NCI-H146 (cell line): ENCODE data around the gene STX2.
A peak's percentile ranks its signal among the peaks of the same experiment; 100 is the strongest.
"Not testable (repeated sequence)": the region's sequence is repeated elsewhere in the genome, so short reads cannot be mapped to it uniquely, and the experiment has no call there.

Experiments
- DNase-seq: peaks from one replicate; lab custom pipeline; 2025; lab: John Stamatoyannopoulos, UW

The STX2 gene

GRCh38 chr12:130870442-130871285 lies 31.6 kb upstream of the STX2 start:
- DNase-seq: peak; percentile 25

- no peak for DNase-seq
Observed at GRCh38 chr12:130868412-130868811, 29.4 kb upstream of the STX2 start.

DNA sequence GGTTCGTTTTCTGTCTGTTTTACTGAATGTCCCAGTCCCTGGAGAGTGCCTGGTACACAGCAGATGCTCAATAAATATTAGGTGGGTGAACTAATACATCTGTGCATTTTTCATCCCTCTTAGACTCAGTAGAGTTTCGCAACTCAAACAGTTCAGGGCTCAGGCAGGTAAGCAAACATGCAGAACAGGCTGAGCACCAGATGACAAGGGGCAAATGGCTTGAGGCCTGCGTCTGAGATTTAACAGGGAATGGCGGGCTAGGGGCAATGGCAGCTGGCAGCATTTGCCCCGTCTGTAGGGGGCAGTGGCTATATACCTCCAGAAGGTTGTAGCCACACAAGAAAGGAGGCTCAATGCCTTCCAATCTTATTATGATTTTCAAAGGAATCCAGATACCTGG lies 24.2 kb upstream of the STX2 start:
- DNase-seq: no peak

DNA sequence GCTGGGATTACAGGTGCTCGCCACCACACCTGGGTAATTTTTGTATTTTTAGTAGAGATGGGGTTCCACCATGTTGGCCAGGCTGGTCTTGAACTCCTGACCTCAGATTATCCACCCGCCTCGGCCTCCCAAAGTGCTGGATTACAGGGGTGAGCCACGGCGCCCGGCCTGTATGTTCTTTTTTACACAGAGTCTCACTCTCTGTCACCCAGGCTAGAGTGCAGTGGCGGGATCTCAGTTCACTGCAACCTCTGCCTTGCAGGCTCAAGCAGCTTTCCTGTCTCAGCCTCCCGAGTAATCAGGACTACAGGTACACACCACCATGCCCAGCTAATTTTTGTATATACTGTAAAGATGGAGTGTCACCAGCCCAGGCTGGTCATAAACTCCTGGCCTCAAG lies 23.7 kb upstream of the STX2 start:
- not testable (repeated sequence) for DNase-seq

- no peak for DNase-seq
Observed at GRCh38 chr12:130862161-130862560, 23.1 kb upstream of the STX2 start.

GRCh38 chr12:130860311-130860710 lies 21.3 kb upstream of the STX2 start:
- DNase-seq: no peak

DNA sequence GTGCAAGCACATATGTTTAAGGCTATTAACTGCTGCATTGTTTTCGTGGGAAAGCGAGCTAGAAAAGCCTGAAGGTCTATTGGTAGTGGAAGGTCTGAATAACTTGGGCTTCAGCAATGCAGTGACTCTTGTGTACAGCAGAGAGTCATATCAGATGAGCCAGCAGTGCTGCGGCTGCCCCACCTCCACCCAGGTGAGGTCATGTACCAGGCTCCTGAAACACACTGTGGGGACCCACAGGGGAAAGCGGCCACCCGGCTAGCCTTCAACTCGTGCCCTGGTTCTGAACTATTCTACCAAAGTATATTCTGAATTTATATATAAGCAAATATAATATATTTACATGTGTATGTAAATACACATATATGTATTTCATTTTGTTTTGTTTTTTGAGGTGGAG lies 20.1 kb upstream of the STX2 start:
- no peak for DNase-seq

GRCh38 chr12:130858084-130858483 lies 19.0 kb upstream of the STX2 start:
- DNase-seq: no peak

- DNase-seq: no peak
Observed at GRCh38 chr12:130856088-130856487, 17.0 kb upstream of the STX2 start.

- DNase-seq: no peak
Observed at GRCh38 chr12:130850418-130851021, 11.5 kb upstream of the STX2 start.

GRCh38 chr12:130849561-130850417 lies 10.7 kb upstream of the STX2 start:
- DNase-seq: peak; percentile 20

DNA sequence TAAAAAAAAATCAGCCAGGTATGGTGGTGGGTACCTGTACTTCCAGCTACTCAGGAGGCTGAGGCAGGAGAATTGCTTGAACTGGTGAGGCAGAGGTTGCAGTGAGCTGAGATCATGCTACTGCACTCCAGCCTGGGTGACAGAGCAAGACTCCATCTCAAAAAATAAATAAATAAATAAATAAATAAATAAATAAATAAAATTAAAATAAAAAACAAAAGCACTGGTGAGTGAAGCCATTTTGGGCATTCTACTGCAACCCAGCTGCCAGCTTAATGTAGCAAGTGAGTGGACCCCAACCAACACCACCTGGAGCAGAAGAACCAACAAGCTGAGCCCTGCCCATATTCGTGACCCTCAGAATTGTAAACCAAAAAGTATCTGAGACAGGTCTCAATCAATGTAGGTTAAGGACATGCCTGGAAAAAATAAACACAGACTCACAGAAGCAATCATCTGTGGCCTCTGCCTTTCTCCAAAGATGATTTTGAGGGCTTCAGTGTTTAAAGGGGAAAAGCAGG lies 9.8 kb upstream of the STX2 start:
- not testable (repeated sequence) for DNase-seq

GRCh38 chr12:130848105-130848504 lies 9.1 kb upstream of the STX2 start:
- DNase-seq: not testable (repeated sequence)

DNA sequence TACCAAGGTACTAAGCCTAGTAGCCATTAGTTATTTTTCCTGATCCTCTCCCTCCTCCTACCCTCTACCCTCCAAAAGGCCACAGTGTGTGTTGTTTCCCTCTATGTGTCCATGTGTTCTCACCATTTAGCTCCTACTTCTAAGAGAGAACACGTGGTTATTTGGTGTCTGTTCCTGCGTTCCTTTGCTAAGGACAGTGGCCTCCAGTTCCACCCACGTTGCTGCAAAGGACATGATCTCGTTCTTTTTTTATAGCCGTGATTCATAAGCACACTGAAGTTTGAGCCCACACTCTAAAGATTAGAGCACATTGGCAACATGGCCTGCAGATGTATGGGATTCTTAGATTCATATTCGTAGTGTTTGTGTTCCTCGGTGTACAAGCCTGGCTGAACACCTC lies 8.1 kb upstream of the STX2 start:
- no peak for DNase-seq

DNA sequence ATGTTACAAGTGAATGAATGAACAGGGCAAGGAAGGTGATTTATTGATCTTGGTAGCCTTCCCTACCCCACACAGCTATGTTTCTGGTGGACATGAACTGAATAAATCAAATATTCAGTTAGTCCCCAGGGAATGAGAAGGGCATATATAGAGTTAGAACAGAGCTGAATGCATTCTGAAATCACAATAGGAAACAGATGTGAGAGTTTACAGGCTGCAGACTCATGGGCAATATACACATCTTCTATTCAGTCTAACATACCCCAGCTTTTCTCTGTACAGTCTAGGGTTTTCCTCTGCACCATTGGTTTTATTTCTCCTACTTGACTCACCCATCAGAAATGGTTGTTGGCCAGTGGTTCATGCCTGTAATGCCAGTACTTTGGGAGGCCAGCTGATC lies 7.3 kb upstream of the STX2 start:
- no peak for DNase-seq

DNA sequence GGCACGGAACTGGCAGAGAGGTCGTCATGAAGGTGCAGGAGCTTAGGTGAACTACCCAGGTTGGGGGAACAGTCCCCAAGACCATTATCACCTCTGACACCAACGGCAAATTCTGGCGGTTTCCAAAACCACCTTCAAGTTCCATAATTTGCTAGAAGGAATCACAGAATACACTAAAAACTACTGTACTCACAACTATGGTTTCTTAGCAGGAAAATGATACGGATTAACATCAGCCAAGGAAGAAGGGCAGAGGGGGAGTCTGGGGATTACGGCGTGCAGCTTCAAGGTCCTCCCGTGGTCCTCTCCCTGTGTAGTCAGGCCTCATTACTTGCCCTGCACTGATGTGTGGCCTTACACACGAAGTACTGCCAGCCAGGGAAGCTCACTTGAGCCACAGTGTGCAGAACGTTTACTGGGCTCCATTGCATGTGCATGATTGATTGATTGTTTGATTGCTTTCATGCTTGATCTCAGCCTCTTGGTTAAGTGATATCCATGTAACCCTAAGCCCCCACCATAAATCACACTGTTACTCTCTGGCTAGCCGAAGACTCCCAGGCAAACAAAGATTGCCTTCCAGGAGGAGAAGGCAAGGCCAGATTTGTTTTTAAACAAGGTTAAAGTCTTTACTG lies 837 bp upstream of the STX2 start:
- no peak for DNase-seq

DNA sequence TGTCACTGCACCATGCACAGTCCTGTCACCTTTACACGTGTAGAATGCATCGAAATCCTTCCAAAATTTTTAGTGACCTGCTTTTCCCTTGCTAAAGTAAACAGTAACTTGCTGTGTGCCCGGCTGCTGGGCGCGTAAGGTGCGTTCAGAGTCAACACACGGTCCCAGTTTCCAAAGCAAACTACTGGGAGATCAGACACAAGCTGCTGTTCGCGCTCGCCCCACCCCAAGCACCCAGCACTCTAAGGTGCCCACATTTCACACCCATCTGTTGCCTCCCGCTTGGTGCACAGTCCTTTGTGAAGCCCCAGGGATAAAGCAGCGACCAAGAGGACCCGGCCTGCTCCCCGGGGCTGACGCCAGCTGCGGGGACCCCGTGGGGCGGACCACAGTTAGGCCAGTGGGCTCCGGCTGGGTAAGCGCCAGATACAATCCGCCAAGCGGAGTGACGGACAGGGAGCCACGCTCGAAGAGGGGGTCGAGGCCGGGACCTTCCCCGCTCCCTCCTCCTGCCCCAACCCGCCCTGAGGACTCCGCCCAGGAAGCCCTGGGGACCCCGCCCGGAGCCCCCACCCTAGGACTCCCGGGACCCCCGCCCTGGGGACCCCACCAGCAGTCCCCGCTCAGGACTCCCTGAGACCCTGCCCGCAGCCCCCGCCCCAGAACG lies 633 bp downstream of the STX2 start:
- DNase-seq: peak; percentile 66

- DNase-seq: no peak
Observed at GRCh38 chr12:130835436-130835835, 3.6 kb downstream of the STX2 start.

DNA sequence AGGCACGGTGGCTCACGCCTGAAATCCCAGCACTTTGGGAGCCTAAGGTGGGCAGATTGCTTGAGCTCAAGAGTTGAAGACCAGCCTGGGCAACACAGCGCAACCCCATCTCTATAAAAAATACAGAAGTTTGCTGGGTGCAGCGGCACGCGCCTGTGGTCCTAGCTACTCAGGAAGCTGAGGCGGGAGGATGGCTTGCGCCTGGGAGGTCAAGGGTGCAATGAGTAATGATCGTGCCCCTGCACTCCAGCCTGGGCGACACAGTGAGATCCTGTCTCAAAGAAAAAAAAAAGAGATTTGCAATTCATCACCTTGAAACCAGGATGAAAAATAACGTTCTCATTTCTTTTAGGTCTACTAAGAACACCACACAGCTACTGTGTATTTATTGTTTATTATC lies 4.0 kb downstream of the STX2 start:
- no peak for DNase-seq

GRCh38 chr12:130832561-130833209 lies 6.4 kb downstream of the STX2 start:
- no peak for DNase-seq

GRCh38 chr12:130831876-130832405 lies 7.1 kb downstream of the STX2 start:
- DNase-seq: no peak
